ENCODE data around the gene ASTN2. TPM values are rescaled to one million over a fixed set of nuclear protein-coding genes. Genes with fewer than 3 reads are reported as not detected.
"Not testable (repeated sequence)": the region's sequence is repeated elsewhere in the genome, so short reads cannot be mapped to it uniquely, and the experiment has no call there.

The ASTN2 gene
- total and polyA plus RNA-seq, 7 experiments from 2014 or later = 2.2 to 5.3 (median 4.0) TPM

DNA sequence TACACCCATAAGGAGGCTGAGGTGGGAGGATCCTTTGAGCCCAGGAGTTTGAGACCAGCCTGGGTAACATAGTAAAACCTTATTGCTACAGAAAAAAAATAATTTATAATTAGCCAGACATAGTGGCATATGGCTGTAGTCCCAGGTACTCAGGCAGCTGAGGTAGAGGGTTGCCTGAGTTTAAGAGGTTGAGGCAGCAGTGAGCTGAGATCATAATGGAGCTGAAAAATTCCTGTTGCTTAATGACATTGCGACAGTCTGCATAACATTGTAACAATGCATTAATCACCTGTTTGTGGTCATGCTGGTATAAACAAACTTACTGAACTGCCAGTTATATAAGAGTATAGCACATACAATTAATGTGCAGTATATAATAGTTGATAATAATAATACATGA is 513.6 kb downstream of the ASTN2 start:
- no peaks in the 10 kb centered on the region for H3K36me3 ChIP-seq (ENCODE audit: control insufficient read depth in 2 of 3, insufficient read depth in 3 of 3, low read length in 3 of 3)
- intact Hi-C loops (cut with micrococcal nuclease) = no loop called here
- POLR2A ChIA-PET = no interaction called here
- Mint-ChIP-seq H3K27me3 (peaks cover 0 to 5% (median 0%) of the 10 kb centered on the region in 5 donors), H3K4me1 (no peaks in the 10 kb centered on the region), H3K36me3 (no peaks in the 10 kb centered on the region), H3K27ac (no peak overlapping the region), H3K4me3 (no peak overlapping the region), H3K9me3 (peaks cover 8 to 32% (median 11%) of the 10 kb centered on the region in 11 donors)
- DNase-seq = no peak
- CTCF ChIA-PET = no interaction called here
- no peaks in the 10 kb centered on the region for H3K27me3 ChIP-seq (ENCODE audit: control insufficient read depth in 2 of 2, insufficient read depth in 2 of 2, low read length in 2 of 2)
- no peak overlapping the region for H3K4me3 ChIP-seq (ENCODE audit: low read length)
- peaks cover 0 to 10% (median 0%) of the 10 kb centered on the region in 3 experiments for H3K9me3 ChIP-seq (ENCODE audit: control insufficient read depth in 2 of 3, low read length in 3 of 3)
- no peaks in the 10 kb centered on the region for H3K4me1 ChIP-seq (ENCODE audit: control insufficient read depth in 2 of 2, insufficient read depth in 2 of 2, low read length in 2 of 2)
- ATAC-seq = no peak
- H3K27ac ChIP-seq (ENCODE audit: low read depth, low read length) = no peak overlapping the region

GRCh38 chr9:116900543-116900942 is 514.3 kb downstream of the ASTN2 start:
- POLR2A ChIA-PET = no interaction called here
- Mint-ChIP-seq H3K9me3 (peaks cover 8 to 33% (median 11%) of the 10 kb centered on the region in 11 donors), H3K4me3 (no peak overlapping the region), H3K27me3 (peaks cover 0 to 11% (median 0%) of the 10 kb centered on the region in 5 donors), H3K4me1 (no peaks in the 10 kb centered on the region), H3K36me3 (no peaks in the 10 kb centered on the region), H3K27ac (no peak overlapping the region)
- Histone ChIP-seq H3K27ac (ENCODE audit: low read depth, low read length) (no peak overlapping the region), H3K27me3 (ENCODE audit: control insufficient read depth in 2 of 2, insufficient read depth in 2 of 2, low read length in 2 of 2) (no peaks in the 10 kb centered on the region), H3K9me3 (ENCODE audit: control insufficient read depth in 2 of 3, low read length in 3 of 3) (peaks cover 0 to 10% (median 0%) of the 10 kb centered on the region in 3 experiments), H3K36me3 (ENCODE audit: control insufficient read depth in 2 of 3, insufficient read depth in 3 of 3, low read length in 3 of 3) (no peaks in the 10 kb centered on the region), H3K4me3 (ENCODE audit: low read length) (no peak overlapping the region), H3K4me1 (ENCODE audit: control insufficient read depth in 2 of 2, insufficient read depth in 2 of 2, low read length in 2 of 2) (no peaks in the 10 kb centered on the region)
- intact Hi-C loops (cut with micrococcal nuclease) = no loop called here
- ATAC-seq = no peak
- DNase-seq = no peak
- CTCF ChIA-PET = interaction anchor here (1.0 kb wide), 1 partner anchor 28 kb away, joined by 4 read pairs; no protein-coding TSS in a partner anchor

GRCh38 chr9:116900007-116900367 is 514.9 kb downstream of the ASTN2 start:
- H3K9me3 Mint-ChIP-seq = peaks cover 8 to 35% (median 11%) of the 10 kb centered on the region in 11 donors
- CTCF ChIA-PET = interaction anchor here (1.0 kb wide), 1 partner anchor 28 kb away, joined by 4 read pairs; no protein-coding TSS in a partner anchor
- POLR2A ChIA-PET = no interaction called here

DNA sequence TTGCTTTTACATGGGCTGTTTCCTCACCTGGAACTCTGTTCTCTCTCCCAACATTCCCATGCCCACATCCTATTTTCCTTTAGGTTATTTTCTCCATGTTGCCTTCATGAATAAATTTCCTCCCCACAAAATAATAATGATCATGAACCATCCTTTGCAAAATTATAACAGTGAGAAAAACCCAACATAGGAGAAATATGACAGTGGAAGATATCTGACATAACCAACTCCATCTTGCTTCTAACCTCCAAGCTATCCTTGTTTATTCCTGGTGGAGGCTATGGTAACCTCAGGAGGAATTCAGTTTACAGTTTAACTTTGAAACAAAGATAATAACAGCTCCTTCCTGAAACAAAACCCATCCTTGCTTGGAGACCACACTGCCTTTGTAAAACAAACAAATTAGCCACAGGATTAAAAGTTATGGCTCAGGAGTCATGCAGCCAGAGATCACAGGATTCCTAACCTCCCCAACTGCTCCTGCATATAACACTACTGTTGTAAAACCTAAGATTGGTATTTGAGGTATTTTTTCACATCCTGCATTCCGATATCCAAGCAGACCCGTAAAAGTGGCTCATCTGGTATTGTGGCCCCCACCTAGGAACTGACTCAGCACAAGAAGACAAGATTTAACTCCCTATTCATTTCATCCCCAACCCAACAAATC is 515.4 kb downstream of the ASTN2 start:
- H3K9me3 ChIP-seq (ENCODE audit: control insufficient read depth in 2 of 3, low read length in 3 of 3) = peaks cover 0 to 10% (median 0%) of the 10 kb centered on the region in 3 experiments
- H3K27ac Mint-ChIP-seq = no peak overlapping the region
- intact Hi-C loops (cut with micrococcal nuclease) = no loop called here
- H3K27me3 Mint-ChIP-seq = peaks cover 0 to 14% (median 0%) of the 10 kb centered on the region in 5 donors
- ATAC-seq (no peak), DNase-seq (no peak)
- H3K9me3 Mint-ChIP-seq = peaks cover 8 to 35% (median 11%) of the 10 kb centered on the region in 11 donors
- CTCF ChIA-PET = no interaction called here
- POLR2A ChIA-PET = no interaction called here
- no peak overlapping the region for H3K4me3 Mint-ChIP-seq
- no peaks in the 10 kb centered on the region for H3K36me3 ChIP-seq (ENCODE audit: control insufficient read depth in 2 of 3, insufficient read depth in 3 of 3, low read length in 3 of 3)
- H3K4me1 Mint-ChIP-seq = no peaks in the 10 kb centered on the region
- H3K4me1 ChIP-seq (ENCODE audit: control insufficient read depth in 2 of 2, insufficient read depth in 2 of 2, low read length in 2 of 2) = no peaks in the 10 kb centered on the region
- H3K27ac ChIP-seq (ENCODE audit: low read depth, low read length) = no peak overlapping the region
- no peak overlapping the region for H3K4me3 ChIP-seq (ENCODE audit: low read length)
- no peaks in the 10 kb centered on the region for H3K36me3 Mint-ChIP-seq
- no peaks in the 10 kb centered on the region for H3K27me3 ChIP-seq (ENCODE audit: control insufficient read depth in 2 of 2, insufficient read depth in 2 of 2, low read length in 2 of 2)

More at GRCh38 chr9:116900007-116900367, 514.9 kb downstream of the ASTN2 start:
- no peaks in the 10 kb centered on the region for H3K27me3 ChIP-seq (ENCODE audit: control insufficient read depth in 2 of 2, insufficient read depth in 2 of 2, low read length in 2 of 2)
- peaks cover 0 to 14% (median 0%) of the 10 kb centered on the region in 5 donors for H3K27me3 Mint-ChIP-seq
- no peaks in the 10 kb centered on the region for H3K4me1 ChIP-seq (ENCODE audit: control insufficient read depth in 2 of 2, insufficient read depth in 2 of 2, low read length in 2 of 2)
- H3K4me1 Mint-ChIP-seq = no peaks in the 10 kb centered on the region
- DNase-seq = no peak
- peaks cover 0 to 10% (median 0%) of the 10 kb centered on the region in 3 experiments for H3K9me3 ChIP-seq (ENCODE audit: control insufficient read depth in 2 of 3, low read length in 3 of 3)
- H3K4me3 Mint-ChIP-seq = no peak overlapping the region
- H3K36me3 ChIP-seq (ENCODE audit: control insufficient read depth in 2 of 3, insufficient read depth in 3 of 3, low read length in 3 of 3) = no peaks in the 10 kb centered on the region
- intact Hi-C loops (cut with micrococcal nuclease) = no loop called here
- ATAC-seq = no peak
- no peak overlapping the region for H3K27ac Mint-ChIP-seq
- no peak overlapping the region for H3K27ac ChIP-seq (ENCODE audit: low read depth, low read length)
- no peaks in the 10 kb centered on the region for H3K36me3 Mint-ChIP-seq
- H3K4me3 ChIP-seq (ENCODE audit: low read length) = no peak overlapping the region

- H3K4me1 Mint-ChIP-seq; H3K9me3 ChIP-seq (ENCODE audit: control insufficient read depth in 2 of 3, low read length in 3 of 3); H3K4me1 ChIP-seq (ENCODE audit: control insufficient read depth in 2 of 2, insufficient read depth in 2 of 2, low read length in 2 of 2); CTCF ChIA-PET; H3K27me3 ChIP-seq (ENCODE audit: control insufficient read depth in 2 of 2, insufficient read depth in 2 of 2, low read length in 2 of 2); H3K27ac ChIP-seq (ENCODE audit: low read depth, low read length); POLR2A ChIA-PET; DNase-seq; H3K27ac Mint-ChIP-seq; H3K36me3 Mint-ChIP-seq; ATAC-seq; intact Hi-C loops (cut with micrococcal nuclease); H3K4me3 Mint-ChIP-seq; H3K36me3 ChIP-seq (ENCODE audit: control insufficient read depth in 2 of 3, insufficient read depth in 3 of 3, low read length in 3 of 3); H3K4me3 ChIP-seq (ENCODE audit: low read length): not testable (repeated sequence)
- Mint-ChIP-seq H3K27me3 (peaks cover 0 to 14% (median 5%) of the 10 kb centered on the region in 5 donors), H3K9me3 (peaks cover 8 to 34% (median 13%) of the 10 kb centered on the region in 11 donors)
These were observed 516.7 kb downstream of the ASTN2 start for GRCh38 chr9:116898131-116898530.

GRCh38 chr9:116897201-116897600 is 517.7 kb downstream of the ASTN2 start:
- Histone ChIP-seq H3K27me3 (ENCODE audit: control insufficient read depth in 2 of 2, insufficient read depth in 2 of 2, low read length in 2 of 2) (no peaks in the 10 kb centered on the region), H3K4me1 (ENCODE audit: control insufficient read depth in 2 of 2, insufficient read depth in 2 of 2, low read length in 2 of 2) (no peaks in the 10 kb centered on the region), H3K27ac (ENCODE audit: low read depth, low read length) (no peak overlapping the region), H3K36me3 (ENCODE audit: control insufficient read depth in 2 of 3, insufficient read depth in 3 of 3, low read length in 3 of 3) (no peaks in the 10 kb centered on the region), H3K4me3 (ENCODE audit: low read length) (no peak overlapping the region), H3K9me3 (ENCODE audit: control insufficient read depth in 2 of 3, low read length in 3 of 3) (peaks cover 0 to 10% (median 0%) of the 10 kb centered on the region in 3 experiments)
- intact Hi-C loops (cut with micrococcal nuclease) = no loop called here
- Mint-ChIP-seq H3K36me3 (no peaks in the 10 kb centered on the region), H3K4me1 (no peaks in the 10 kb centered on the region), H3K4me3 (no peak overlapping the region), H3K9me3 (peaks cover 6 to 31% (median 12%) of the 10 kb centered on the region in 11 donors), H3K27ac (peak overlapping the region in 1 of 9 donors; percentile 31), H3K27me3 (peaks cover 0 to 14% (median 5%) of the 10 kb centered on the region in 5 donors)
- no peak for ATAC-seq
- ChIA-PET POLR2A (no interaction called here), CTCF (no interaction called here)
- DNase-seq = no peak

GRCh38 chr9:116895961-116896360 is 518.9 kb downstream of the ASTN2 start:
- Histone ChIP-seq H3K27me3 (ENCODE audit: control insufficient read depth in 2 of 2, insufficient read depth in 2 of 2, low read length in 2 of 2) (no peaks in the 10 kb centered on the region), H3K4me3 (ENCODE audit: low read length) (no peak overlapping the region), H3K27ac (ENCODE audit: low read depth, low read length) (no peak overlapping the region), H3K9me3 (ENCODE audit: control insufficient read depth in 2 of 3, low read length in 3 of 3) (peaks cover 0 to 9% (median 0%) of the 10 kb centered on the region in 3 experiments), H3K4me1 (ENCODE audit: control insufficient read depth in 2 of 2, insufficient read depth in 2 of 2, low read length in 2 of 2) (no peaks in the 10 kb centered on the region), H3K36me3 (ENCODE audit: control insufficient read depth in 2 of 3, insufficient read depth in 3 of 3, low read length in 3 of 3) (no peaks in the 10 kb centered on the region)
- Mint-ChIP-seq H3K4me3 (no peak overlapping the region), H3K36me3 (no peaks in the 10 kb centered on the region), H3K27ac (no peak overlapping the region), H3K27me3 (peaks cover 0 to 14% (median 5%) of the 10 kb centered on the region in 5 donors), H3K4me1 (no peaks in the 10 kb centered on the region), H3K9me3 (peaks cover 6 to 31% (median 12%) of the 10 kb centered on the region in 11 donors)
- ChIA-PET CTCF (no interaction called here), POLR2A (no interaction called here)
- DNase-seq (no peak), ATAC-seq (no peak)
- intact Hi-C loops (cut with micrococcal nuclease) = no loop called here
